HG02678 (cell line): ENCODE data around the gene CD6.

Source experiments
- ATAC-seq: cut with Tn5 transposase; IDR thresholded peaks from one replicate; pipeline ENCODE4 v1.9.1; 2021; ENCODE audit warnings: mild to moderate bottlenecking, moderate library complexity; ENCODE audit not compliant: unreplicated experiment

The CD6 gene

DNA sequence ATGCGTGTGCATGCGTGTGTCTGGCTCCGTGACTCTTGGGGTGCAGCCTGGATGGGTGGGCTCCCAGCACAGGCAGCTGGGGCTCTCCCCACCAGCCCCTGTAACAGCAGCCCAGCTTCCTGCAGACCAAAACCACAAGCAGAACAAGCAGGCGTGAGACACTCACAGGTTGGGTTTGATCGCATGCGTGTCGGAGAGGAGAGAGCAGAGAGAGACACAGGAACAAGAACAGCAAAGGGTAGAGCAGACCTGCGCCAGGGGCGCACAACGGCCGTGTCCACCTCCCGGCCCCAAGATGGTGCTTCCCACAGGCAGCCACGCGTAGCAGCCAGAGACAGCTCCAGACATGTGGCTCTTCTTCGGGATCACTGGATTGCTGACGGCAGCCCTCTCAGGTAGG is at the start of gene CD6:
TSS of gene CD6 (plus strand) at position 161 of the 400 bp plus-strand sequence. CDS start at position 347, 186 bp downstream.
- no peak for ATAC-seq

- no peak for ATAC-seq
Measured at GRCh38 chr11:60921777-60922335, 49.6 kb upstream of the CD6 start.

DNA sequence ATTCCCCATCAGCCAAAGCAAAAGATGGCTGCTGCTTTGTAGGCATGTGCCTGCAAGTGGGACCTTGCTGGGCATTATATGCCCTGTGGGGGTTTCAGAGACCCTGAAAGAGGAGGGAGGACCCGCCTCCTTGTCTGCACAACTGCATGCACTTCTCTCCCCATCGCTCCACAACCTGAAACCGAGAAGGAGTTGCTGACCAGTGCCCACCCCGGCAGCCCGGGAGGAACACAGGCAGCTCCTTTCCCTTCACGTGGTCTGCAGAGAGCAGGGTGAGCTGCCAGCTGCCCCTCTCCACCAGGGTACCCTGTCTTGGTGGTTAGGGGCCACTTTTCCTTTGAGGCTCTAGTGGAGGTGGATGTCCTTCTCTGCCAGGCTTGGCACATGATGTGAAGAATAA is 48.6 kb upstream of the CD6 start:
- ATAC-seq, result no peak

- no peak for ATAC-seq
Measured at GRCh38 chr11:60923326-60923725, 48.2 kb upstream of the CD6 start.

DNA sequence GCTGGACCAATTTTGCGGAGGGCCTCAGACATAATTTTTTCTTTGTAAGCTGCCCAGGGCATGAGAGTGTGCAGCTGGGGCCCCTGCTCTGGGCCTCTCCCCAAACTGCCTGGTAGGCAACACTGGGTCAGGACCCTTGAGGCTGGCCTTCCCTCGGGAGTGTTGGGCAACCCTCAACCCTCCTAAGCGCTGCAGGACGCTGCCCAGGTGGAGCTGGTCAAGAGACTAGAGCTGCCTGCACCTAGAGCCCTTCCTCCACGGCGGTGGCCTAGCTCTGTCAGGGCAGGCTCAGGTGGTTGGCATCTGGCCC is 47.7 kb upstream of the CD6 start:
- no peak for ATAC-seq

GRCh38 chr11:60924110-60924905 is 47.2 kb upstream of the CD6 start, which contains the start of gene TMEM132A:
Gene TMEM132A, plus strand, starts transcription at chr11:60924460. Its CDS starts 174 bp downstream, at chr11:60924634.
- ATAC-seq, result peak; percentile 39

DNA sequence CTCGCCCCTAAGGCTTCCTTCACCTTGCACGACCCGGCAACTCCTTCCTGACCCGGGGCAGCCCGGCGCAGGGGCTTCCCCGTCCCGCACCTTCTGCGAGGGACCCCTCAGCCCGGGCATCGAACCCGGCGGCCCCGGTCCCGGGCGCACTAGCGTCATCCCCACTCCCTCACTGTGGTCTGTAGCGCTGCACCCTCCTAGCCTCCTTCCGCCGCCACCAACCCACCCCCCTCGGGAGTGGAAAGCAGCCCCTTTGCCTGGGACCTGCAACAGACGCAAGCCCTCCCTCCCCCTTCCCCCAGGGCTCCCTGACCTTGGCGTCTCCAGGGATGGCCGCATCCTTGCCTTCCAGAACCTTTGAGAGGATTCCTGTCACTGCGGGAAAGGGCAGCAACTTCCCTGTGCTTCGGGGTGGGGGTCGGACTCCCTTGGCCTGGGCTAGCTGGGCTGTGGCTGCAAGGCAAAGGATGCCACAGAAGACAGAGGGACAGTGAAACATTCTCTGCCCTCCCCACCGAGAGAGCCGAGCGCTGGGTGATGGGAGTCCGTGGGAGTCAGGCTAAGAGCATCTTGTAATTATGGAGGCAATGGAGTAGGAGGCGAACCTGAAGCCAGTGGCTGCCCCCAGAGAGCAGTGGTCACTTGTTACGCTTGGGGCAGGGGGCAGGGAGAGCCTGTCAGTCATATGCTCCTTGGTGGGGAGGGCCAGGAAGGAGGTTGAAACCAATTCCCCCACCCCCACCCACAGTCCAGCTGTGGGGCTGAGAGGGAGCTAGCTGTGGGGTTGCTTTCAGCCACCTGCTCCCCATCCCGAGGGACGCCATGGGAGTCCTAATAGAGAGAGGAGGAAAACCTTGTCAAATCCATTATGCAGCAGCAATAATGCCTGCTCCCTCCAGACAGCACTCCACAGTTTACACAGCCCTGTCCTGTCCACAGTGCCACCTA is 46.3 kb upstream of the CD6 start:
- peak; percentile 34 for ATAC-seq

DNA sequence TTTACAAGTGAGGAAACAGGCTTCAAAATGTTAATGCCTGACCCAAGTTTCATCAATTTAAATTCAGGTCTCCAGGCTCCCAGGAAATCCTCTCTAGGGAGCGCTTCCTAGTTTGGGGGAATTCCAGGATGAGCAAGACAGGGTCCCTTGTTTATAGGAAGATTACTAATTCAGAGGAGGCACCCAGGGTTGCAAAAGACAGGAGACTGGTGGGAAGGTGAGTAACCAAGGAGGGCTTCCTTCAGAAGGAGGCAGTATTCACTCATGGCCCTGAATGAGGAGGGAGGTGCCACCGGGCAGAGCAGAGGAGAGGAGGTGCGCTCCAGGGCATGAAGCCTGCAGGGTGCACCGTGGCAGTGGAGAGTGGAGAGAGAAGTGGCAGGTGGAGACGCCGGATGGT is 45.6 kb upstream of the CD6 start:
- no peak for ATAC-seq

GRCh38 chr11:60926500-60926899 is 45.0 kb upstream of the CD6 start:
- ATAC-seq, result no peak

- no peak for ATAC-seq
Measured at GRCh38 chr11:60927061-60927592, 44.4 kb upstream of the CD6 start.

DNA sequence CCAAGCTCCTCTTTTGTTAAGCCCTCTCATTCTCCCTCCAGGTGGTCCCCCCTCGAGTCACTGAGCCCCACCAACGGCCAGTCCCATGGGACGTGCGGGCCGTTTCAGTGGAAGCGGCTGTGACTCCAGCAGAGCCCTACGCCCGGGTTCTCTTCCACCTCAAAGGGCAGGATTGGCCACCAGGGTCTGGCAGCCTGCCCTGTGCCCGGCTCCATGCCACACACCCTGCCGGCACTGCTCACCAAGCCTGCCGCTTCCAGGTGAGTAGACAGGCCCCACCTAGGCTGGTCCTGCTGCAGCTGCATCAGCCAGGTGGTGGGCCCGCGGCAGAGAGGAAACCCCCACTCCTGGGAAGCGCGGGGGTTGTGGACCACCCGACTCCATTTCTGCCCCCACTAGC is 43.9 kb upstream of the CD6 start:
- no peak for ATAC-seq

DNA sequence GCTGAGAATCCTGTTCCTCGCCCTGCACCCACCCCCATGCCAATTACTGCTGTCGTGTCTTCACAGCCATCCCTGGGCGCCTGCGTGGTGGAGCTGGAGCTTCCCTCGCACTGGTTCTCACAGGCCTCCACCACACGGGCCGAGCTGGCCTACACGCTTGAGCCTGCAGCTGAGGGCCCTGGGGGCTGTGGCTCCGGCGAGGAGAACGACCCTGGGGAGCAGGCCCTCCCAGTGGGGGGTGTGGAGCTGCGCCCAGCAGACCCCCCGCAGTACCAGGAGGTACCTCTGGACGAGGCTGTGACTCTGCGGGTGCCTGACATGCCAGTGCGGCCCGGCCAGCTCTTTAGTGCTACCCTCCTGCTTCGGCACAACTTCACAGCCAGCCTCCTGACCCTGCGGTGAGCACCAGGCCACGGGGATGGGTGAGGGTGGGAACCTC is 42.9 kb upstream of the CD6 start:
- ATAC-seq, result no peak

DNA sequence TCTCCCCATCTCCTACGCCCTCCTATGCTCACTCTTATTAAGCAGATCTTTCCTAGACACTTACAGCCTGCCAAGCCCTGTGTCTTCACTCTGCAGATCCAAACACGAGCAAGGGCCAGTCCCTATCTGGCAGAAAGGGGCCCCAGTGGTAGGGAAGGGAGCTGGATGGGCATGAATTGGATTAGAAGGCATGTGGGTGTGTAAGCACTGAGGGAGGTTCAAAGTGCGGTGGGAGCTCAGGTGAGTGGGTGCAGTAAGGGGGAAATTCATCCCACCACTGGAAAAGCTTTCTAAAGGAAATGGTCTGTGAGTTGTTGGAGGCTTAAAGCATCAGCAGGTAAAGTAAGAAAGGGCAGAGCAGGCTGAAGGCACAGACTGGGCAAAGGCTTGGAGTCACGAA is 41.7 kb upstream of the CD6 start:
- no peak for ATAC-seq

GRCh38 chr11:60930394-60930793 is 41.1 kb upstream of the CD6 start:
- no peak for ATAC-seq

DNA sequence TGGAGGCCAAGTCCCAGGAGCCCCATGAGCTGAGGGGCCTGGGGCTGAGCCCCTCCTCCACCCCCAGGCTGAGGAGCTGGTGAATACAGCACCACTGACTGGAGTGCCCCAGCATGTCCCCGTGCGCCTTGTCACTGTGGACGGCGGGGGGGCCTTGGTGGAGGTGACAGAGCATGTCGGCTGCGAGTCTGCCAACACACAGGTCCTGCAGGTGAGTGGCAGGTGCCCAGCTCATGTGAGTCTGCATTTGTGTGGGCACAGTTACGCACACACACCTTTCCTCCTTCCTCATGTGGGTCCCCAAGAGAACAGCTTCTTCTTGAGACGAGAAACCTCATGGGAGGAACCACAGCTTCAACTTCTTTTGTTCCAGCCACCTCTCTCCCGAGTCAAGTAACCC is 39.6 kb upstream of the CD6 start:
- ATAC-seq, result no peak

DNA sequence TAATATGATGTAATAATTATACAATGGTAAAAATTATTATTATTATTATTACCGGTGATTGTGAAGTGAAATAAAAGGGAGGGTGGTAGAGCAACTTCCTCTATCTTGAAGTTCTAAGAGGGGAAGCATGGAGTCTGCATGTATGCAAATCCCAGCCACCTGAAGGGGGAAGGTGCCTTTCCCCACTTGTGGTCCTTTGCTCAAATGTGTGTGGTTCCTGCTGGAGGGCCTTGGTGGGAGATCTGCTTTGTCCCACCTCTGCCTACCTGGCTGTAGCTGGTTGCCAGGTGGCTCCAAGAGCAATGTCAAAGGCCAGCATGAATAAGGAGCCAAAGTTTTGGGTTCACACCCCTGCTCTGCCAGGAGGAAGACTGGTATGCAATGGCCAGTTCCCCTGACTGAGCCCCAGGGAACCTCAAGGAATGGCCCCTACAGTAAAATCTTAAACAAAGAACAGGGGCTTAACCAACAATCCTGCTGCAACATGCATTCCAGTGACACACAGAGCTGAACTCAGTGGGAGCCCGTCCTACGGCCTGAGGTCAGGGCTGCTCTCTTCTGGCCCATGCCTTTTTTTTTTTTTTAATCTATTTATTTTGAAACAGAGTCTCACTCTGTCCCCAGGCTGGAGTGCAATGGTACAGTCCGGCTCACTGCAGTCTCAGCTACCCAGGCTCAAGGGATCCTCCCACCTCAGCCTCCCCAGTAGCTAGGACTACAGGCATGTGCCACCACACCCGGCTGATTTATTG is 38.7 kb upstream of the CD6 start:
- ATAC-seq, result no peak

- no peak for ATAC-seq
Measured at GRCh38 chr11:60933416-60934123, 37.9 kb upstream of the CD6 start.

DNA sequence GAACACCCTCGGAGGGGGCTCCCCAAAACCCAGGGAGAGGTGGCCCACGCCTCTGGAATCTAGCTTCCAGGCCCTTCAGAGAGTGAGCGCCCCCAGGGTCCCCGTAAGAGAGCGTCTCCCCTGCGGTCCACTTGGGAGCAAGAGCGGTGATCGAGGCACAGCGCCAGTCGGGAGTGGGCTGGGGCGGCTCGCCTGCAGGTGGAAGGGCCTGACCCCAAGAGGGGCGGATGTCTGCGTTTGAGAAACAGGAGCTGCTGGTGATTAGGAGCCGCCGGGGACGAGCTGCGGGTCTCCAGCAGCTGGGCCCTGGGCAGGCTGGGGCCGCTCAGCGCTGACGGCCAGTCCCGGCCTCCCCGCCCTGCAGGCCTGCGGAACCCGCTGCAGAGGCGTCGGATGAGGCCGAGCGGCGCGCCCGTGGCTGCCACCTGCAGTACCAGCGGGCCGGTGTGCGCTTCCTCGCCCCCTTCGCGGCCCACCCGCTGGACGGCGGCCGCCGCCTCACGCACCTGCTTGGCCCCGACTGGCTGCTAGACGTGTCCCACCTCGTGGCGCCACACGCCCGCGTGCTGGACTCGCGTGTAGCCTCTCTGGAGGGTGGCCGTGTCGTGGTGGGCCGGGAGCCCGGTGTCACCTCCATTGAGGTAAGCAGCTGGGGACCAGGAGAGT is 37.2 kb upstream of the CD6 start:
- no peak for ATAC-seq

DNA sequence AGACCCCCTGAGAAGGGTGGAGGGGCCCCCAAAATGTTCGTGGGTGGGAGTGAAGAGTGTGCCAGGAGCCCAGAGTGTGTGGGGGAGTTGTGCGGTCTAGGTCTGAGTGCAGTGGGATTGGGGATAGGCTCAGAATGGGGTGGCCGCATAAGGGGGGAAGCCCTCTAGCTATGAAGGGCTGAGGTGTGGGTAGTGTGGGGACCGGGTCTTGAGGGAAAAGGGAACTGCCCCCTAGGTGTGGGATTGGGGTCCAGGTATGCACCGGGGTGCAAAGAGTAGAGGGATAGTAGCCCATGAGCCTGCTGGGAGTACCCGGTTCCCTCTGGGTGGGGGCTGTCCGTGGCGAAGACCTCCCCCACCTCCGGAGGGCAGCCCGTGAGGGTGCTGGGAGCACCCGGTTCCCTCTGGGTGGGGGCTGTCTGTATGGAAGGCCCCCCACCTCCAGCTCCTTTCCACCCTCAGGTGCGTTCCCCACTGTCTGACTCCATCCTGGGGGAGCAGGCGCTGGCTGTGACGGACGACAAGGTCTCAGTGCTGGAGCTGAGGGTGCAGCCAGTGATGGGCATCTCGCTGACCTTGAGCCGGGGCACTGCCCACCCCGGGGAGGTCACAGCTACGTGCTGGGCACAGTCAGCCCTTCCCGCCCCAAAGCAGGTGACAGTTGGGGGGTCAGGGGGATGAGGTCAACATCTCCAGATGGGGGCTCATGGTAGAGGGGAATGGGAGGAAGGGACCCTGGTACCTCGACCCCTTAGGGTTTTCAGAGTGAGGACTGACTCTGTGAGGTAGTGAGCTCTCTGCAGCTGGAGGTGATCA is 36.5 kb upstream of the CD6 start:
- no peak for ATAC-seq
